ENCODE measurements around the gene SMIM14. TPM values are rescaled to one million over a fixed set of nuclear protein-coding genes. Genes with fewer than 3 reads are reported as not detected.

The SMIM14 gene
- total and polyA plus RNA-seq, 9 of the 15 experiments (the other 6 are each of a cell fraction or from before 2014, with no cell fraction given): 0.98 to 3.7 (median 2.2) TPM

DNA sequence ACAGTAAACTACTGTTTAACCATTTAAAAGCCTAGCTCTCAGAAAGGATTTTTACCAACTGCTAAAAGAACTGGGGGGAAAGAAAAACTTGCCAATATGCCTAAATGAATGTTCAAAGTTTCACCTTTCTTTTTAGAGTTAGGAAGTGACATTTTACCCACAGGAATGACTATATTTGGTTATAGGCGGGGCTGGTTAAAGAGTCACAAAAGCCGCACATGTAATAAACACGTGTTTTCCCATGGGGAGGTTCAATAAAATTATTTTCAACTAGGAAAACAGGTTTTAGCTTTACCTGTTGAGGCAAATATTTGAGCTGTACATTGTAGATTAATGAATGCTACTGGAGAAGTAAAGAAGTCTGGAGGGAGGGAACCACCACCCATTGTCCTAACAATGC, 69.9 kb downstream of the SMIM14 start:
- 22% methylated on average over 3 of the region's 3 CpGs for WGBS (ENCODE audit: insufficient coverage, low coverage, missing lambda C conversion rate)
- BruUV-seq (replicated peaks): no TSS peak
- peak; percentile 58; the same call in 1 of the 3 replicates for ATAC-seq
- no peak overlapping the region for H3K27ac ChIP-seq (ENCODE audit: extremely low read depth, low read depth, low read length)
- POLR2A ChIA-PET: interaction anchor here (1.1 kb wide), 1 partner anchor 13 kb away, joined by 3 read pairs; no protein-coding TSS in a partner anchor
- H2AFZ ChIP-seq (ENCODE audit: low read depth, low read length): peak overlapping the region; percentile 63
- no peaks in the 10 kb centered on the region for H3K36me3 ChIP-seq (ENCODE audit: control insufficient read depth, insufficient read depth, low read length)
- intact Hi-C loops (cut with micrococcal nuclease) (no loop called here), in situ Hi-C loops (cut with MboI) (no loop called here)
- H3K9ac ChIP-seq (ENCODE audit: insufficient read depth in 1 of 2, low read depth in 2 of 2, low read length in 2 of 2): no peak overlapping the region
- H3K9me1 ChIP-seq (ENCODE audit: control insufficient read depth, insufficient read depth, low read length): no peaks in the 10 kb centered on the region
- no peaks in the 10 kb centered on the region for H3K9me3 ChIP-seq (replicated peaks; ENCODE audit: control insufficient read depth, insufficient read depth, low read depth, low read length)
- peak in 1 of 4 experiments; percentile 11 for DNase-seq (ENCODE audit: extremely low read depth in 1 of 4, low spot score in 3 of 4)
- H4K20me1 ChIP-seq (replicated peaks; ENCODE audit: control insufficient read depth, insufficient read depth, low read length): no peaks in the 10 kb centered on the region
- H3K4me3 ChIP-seq: no peak overlapping the region
- CTCF ChIA-PET (ENCODE audit: low intra/inter-chr PET ratio): no interaction called here
- H3K4me1 ChIP-seq (replicated peaks in 1 of 2; ENCODE audit: control insufficient read depth in 2 of 2, insufficient read depth in 2 of 2, low read length in 2 of 2): no peaks in the 10 kb centered on the region; a peak in 1 of 5 replicates
- FAIRE-seq: peak; percentile 60
- no peak overlapping the region for H3K4me2 ChIP-seq (ENCODE audit: insufficient read depth, low read length)
- H3K27me3 ChIP-seq (ENCODE audit: control insufficient read depth in 2 of 2, insufficient read depth in 2 of 2, low read length in 2 of 2): no peaks in the 10 kb centered on the region
- H3K79me2 ChIP-seq (ENCODE audit: control insufficient read depth, insufficient read depth, low read length): no peaks in the 10 kb centered on the region
- TF ChIP-seq, protein P1, sequence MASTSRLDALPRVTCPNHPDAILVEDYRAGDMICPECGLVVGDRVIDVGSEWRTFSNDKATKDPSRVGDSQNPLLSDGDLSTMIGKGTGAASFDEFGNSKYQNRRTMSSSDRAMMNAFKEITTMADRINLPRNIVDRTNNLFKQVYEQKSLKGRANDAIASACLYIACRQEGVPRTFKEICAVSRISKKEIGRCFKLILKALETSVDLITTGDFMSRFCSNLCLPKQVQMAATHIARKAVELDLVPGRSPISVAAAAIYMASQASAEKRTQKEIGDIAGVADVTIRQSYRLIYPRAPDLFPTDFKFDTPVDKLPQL (IDR thresholded peaks at IDR 0.05; ENCODE audit: extremely low read depth, insufficient read length): no peak
- TF ChIP-seq KDM5B (IDR thresholded peaks at IDR 0.05; ENCODE audit: insufficient replicate concordance, low read depth, low read length): no peak
- TF ChIP-seq IRF2 (CRISPR knock-in tag; IDR thresholded peaks at IDR 0.05): no peak
- TF ChIP-seq EP400 (IDR thresholded peaks at IDR 0.05): 0 out of 2 replicates have a peak, but pooled peaks have one; percentile 20
- no peak for TF ChIP-seq SREBF1 (IDR thresholded peaks at IDR 0.05; ENCODE audit: borderline replicate concordance, low read depth, low read length)
- TF ChIP-seq ZNF717 (CRISPR knock-in tag; IDR thresholded peaks at IDR 0.05): no peak
- no peak for TF ChIP-seq ARID2 (IDR thresholded peaks at IDR 0.05)
- TF ChIP-seq, protein P2, sequence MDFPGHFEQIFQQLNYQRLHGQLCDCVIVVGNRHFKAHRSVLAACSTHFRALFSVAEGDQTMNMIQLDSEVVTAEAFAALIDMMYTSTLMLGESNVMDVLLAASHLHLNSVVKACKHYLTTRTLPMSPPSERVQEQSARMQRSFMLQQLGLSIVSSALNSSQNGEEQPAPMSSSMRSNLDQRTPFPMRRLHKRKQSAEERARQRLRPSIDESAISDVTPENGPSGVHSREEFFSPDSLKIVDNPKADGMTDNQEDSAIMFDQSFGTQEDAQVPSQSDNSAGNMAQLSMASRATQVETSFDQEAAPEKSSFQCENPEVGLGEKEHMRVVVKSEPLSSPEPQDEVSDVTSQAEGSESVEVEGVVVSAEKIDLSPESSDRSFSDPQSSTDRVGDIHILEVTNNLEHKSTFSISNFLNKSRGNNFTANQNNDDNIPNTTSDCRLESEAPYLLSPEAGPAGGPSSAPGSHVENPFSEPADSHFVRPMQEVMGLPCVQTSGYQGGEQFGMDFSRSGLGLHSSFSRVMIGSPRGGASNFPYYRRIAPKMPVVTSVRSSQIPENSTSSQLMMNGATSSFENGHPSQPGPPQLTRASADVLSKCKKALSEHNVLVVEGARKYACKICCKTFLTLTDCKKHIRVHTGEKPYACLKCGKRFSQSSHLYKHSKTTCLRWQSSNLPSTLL (IDR thresholded peaks at IDR 0.05): no peak
- no peak for TF ChIP-seq ZNF263 (CRISPR knock-in tag; IDR thresholded peaks at IDR 0.05; ENCODE audit: borderline replicate concordance)
- TF ChIP-seq TCF7 (IDR thresholded peaks at IDR 0.05; ENCODE audit: borderline replicate concordance): no peak
- TF ChIP-seq SMC3 (conservative IDR thresholded peaks at IDR 0.05; ENCODE audit: insufficient read depth, low read depth, low read length): no peak
- TF ChIP-seq, protein P3, sequence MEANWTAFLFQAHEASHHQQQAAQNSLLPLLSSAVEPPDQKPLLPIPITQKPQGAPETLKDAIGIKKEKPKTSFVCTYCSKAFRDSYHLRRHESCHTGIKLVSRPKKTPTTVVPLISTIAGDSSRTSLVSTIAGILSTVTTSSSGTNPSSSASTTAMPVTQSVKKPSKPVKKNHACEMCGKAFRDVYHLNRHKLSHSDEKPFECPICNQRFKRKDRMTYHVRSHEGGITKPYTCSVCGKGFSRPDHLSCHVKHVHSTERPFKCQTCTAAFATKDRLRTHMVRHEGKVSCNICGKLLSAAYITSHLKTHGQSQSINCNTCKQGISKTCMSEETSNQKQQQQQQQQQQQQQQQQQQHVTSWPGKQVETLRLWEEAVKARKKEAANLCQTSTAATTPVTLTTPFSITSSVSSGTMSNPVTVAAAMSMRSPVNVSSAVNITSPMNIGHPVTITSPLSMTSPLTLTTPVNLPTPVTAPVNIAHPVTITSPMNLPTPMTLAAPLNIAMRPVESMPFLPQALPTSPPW (CRISPR knock-in tag; IDR thresholded peaks at IDR 0.05): no peak

Measured in K562 (cell line).